Measurements from ENCODE around the gene FCRL2.

Gene FCRL2

GRCh38 chr1:157776971-157777391, at the start of gene FCRL2:
Gene FCRL2 (minus strand): TSS chr1:157777132. CDS start chr1:157777073, 59 bp downstream.
- Histone ChIP-seq H3K36me3 (ENCODE audit: control insufficient read depth in 2 of 2, insufficient read depth in 2 of 2, low read length in 2 of 2) (no peaks in the 10 kb centered on the region), H3K4me1 (ENCODE audit: control insufficient read depth, insufficient read depth, low read length) (no peaks in the 10 kb centered on the region), H3K27me3 (ENCODE audit: control insufficient read depth in 1 of 2, insufficient read depth in 2 of 2, low read length in 2 of 2) (no peaks in the 10 kb centered on the region), H3K9ac (ENCODE audit: low read length in 2 of 2) (no peak within 1 kb of the TSS), H3K9me3 (ENCODE audit: control insufficient read depth in 2 of 2, low read length in 2 of 2) (peaks cover 0 to 2% of the 10 kb centered on the region in 2 donors), H3K4me3 (ENCODE audit: low read length in 2 of 2) (no peak within 1 kb of the TSS), H3K27ac (ENCODE audit: low read length) (no peak within 1 kb of the TSS)

- no peak overlapping the region for H3K27ac ChIP-seq (ENCODE audit: low read length)
- no peak overlapping the region for H3K4me3 ChIP-seq (ENCODE audit: low read length in 2 of 2)
- H3K9me3 ChIP-seq (ENCODE audit: control insufficient read depth in 2 of 2, low read length in 2 of 2), result no peaks in the 10 kb centered on the region
- H3K27me3 ChIP-seq (ENCODE audit: control insufficient read depth in 1 of 2, insufficient read depth in 2 of 2, low read length in 2 of 2), result no peaks in the 10 kb centered on the region
- H3K36me3 ChIP-seq (ENCODE audit: control insufficient read depth in 2 of 2, insufficient read depth in 2 of 2, low read length in 2 of 2), result no peaks in the 10 kb centered on the region
- H3K9ac ChIP-seq (ENCODE audit: low read length in 2 of 2), result no peak overlapping the region
- H3K4me1 ChIP-seq (ENCODE audit: control insufficient read depth, insufficient read depth, low read length), result no peaks in the 10 kb centered on the region
These were observed 43.4 kb upstream of the FCRL2 start for GRCh38 chr1:157820299-157820698.

GRCh38 chr1:157819896-157820295, 43.0 kb upstream of the FCRL2 start, which contains the start of gene FCRL1:
Gene FCRL1 (minus strand): TSS chr1:157820120. CDS start chr1:157820037, 83 bp downstream.
- H3K9ac ChIP-seq (ENCODE audit: low read length in 2 of 2), result no peak within 1 kb of the TSS
- no peaks in the 10 kb centered on the region for H3K4me1 ChIP-seq (ENCODE audit: control insufficient read depth, insufficient read depth, low read length)
- no peaks in the 10 kb centered on the region for H3K27me3 ChIP-seq (ENCODE audit: control insufficient read depth in 1 of 2, insufficient read depth in 2 of 2, low read length in 2 of 2)
- H3K4me3 ChIP-seq (ENCODE audit: low read length in 2 of 2), result no peak within 1 kb of the TSS
- H3K27ac ChIP-seq (ENCODE audit: low read length), result no peak within 1 kb of the TSS
- H3K36me3 ChIP-seq (ENCODE audit: control insufficient read depth in 2 of 2, insufficient read depth in 2 of 2, low read length in 2 of 2), result no peaks in the 10 kb centered on the region
- H3K9me3 ChIP-seq (ENCODE audit: control insufficient read depth in 2 of 2, low read length in 2 of 2), result no peaks in the 10 kb centered on the region

GRCh38 chr1:157819215-157819614, 42.3 kb upstream of the FCRL2 start:
- H3K36me3 ChIP-seq (ENCODE audit: control insufficient read depth in 2 of 2, insufficient read depth in 2 of 2, low read length in 2 of 2), result no peaks in the 10 kb centered on the region
- no peak overlapping the region for H3K27ac ChIP-seq (ENCODE audit: low read length)
- no peaks in the 10 kb centered on the region for H3K27me3 ChIP-seq (ENCODE audit: control insufficient read depth in 1 of 2, insufficient read depth in 2 of 2, low read length in 2 of 2)
- no peak overlapping the region for H3K9ac ChIP-seq (ENCODE audit: low read length in 2 of 2)
- no peak overlapping the region for H3K4me3 ChIP-seq (ENCODE audit: low read length in 2 of 2)
- no peaks in the 10 kb centered on the region for H3K9me3 ChIP-seq (ENCODE audit: control insufficient read depth in 2 of 2, low read length in 2 of 2)
- no peaks in the 10 kb centered on the region for H3K4me1 ChIP-seq (ENCODE audit: control insufficient read depth, insufficient read depth, low read length)

GRCh38 chr1:157813269-157813668, 36.3 kb upstream of the FCRL2 start:
- Histone ChIP-seq H3K27me3 (ENCODE audit: control insufficient read depth in 1 of 2, insufficient read depth in 2 of 2, low read length in 2 of 2) (no peaks in the 10 kb centered on the region), H3K4me1 (ENCODE audit: control insufficient read depth, insufficient read depth, low read length) (no peaks in the 10 kb centered on the region), H3K27ac (ENCODE audit: low read length) (no peak overlapping the region), H3K4me3 (ENCODE audit: low read length in 2 of 2) (no peak overlapping the region), H3K9ac (ENCODE audit: low read length in 2 of 2) (no peak overlapping the region), H3K9me3 (ENCODE audit: control insufficient read depth in 2 of 2, low read length in 2 of 2) (peaks cover 3 to 12% of the 10 kb centered on the region in 2 donors), H3K36me3 (ENCODE audit: control insufficient read depth in 2 of 2, insufficient read depth in 2 of 2, low read length in 2 of 2) (no peaks in the 10 kb centered on the region)

GRCh38 chr1:157806431-157807149, 29.7 kb upstream of the FCRL2 start:
- Histone ChIP-seq H3K27ac (ENCODE audit: low read length) (no peak overlapping the region), H3K4me1 (ENCODE audit: control insufficient read depth, insufficient read depth, low read length) (no peaks in the 10 kb centered on the region), H3K9ac (ENCODE audit: low read length in 2 of 2) (no peak overlapping the region), H3K9me3 (ENCODE audit: control insufficient read depth in 2 of 2, low read length in 2 of 2) (no peaks in the 10 kb centered on the region), H3K36me3 (ENCODE audit: control insufficient read depth in 2 of 2, insufficient read depth in 2 of 2, low read length in 2 of 2) (no peaks in the 10 kb centered on the region), H3K27me3 (ENCODE audit: control insufficient read depth in 1 of 2, insufficient read depth in 2 of 2, low read length in 2 of 2) (no peaks in the 10 kb centered on the region), H3K4me3 (ENCODE audit: low read length in 2 of 2) (no peak overlapping the region)

GRCh38 chr1:157803851-157804250, 26.9 kb upstream of the FCRL2 start:
- Histone ChIP-seq H3K9me3 (ENCODE audit: control insufficient read depth in 2 of 2, low read length in 2 of 2) (no peaks in the 10 kb centered on the region), H3K4me3 (ENCODE audit: low read length in 2 of 2) (no peak overlapping the region), H3K9ac (ENCODE audit: low read length in 2 of 2) (no peak overlapping the region), H3K4me1 (ENCODE audit: control insufficient read depth, insufficient read depth, low read length) (no peaks in the 10 kb centered on the region), H3K27ac (ENCODE audit: low read length) (no peak overlapping the region), H3K36me3 (ENCODE audit: control insufficient read depth in 2 of 2, insufficient read depth in 2 of 2, low read length in 2 of 2) (no peaks in the 10 kb centered on the region), H3K27me3 (ENCODE audit: control insufficient read depth in 1 of 2, insufficient read depth in 2 of 2, low read length in 2 of 2) (no peaks in the 10 kb centered on the region)

- no peaks in the 10 kb centered on the region for H3K4me1 ChIP-seq (ENCODE audit: control insufficient read depth, insufficient read depth, low read length)
- no peak overlapping the region for H3K4me3 ChIP-seq (ENCODE audit: low read length in 2 of 2)
- no peaks in the 10 kb centered on the region for H3K9me3 ChIP-seq (ENCODE audit: control insufficient read depth in 2 of 2, low read length in 2 of 2)
- H3K9ac ChIP-seq (ENCODE audit: low read length in 2 of 2), result no peak overlapping the region
- H3K27ac ChIP-seq (ENCODE audit: low read length), result no peak overlapping the region
- no peaks in the 10 kb centered on the region for H3K27me3 ChIP-seq (ENCODE audit: control insufficient read depth in 1 of 2, insufficient read depth in 2 of 2, low read length in 2 of 2)
- no peaks in the 10 kb centered on the region for H3K36me3 ChIP-seq (ENCODE audit: control insufficient read depth in 2 of 2, insufficient read depth in 2 of 2, low read length in 2 of 2)
These were observed 23.1 kb upstream of the FCRL2 start for GRCh38 chr1:157799996-157800395.

GRCh38 chr1:157798211-157798610, 21.3 kb upstream of the FCRL2 start:
- H3K9me3 ChIP-seq (ENCODE audit: control insufficient read depth in 2 of 2, low read length in 2 of 2), result peaks cover 0 to 5% of the 10 kb centered on the region in 2 donors
- H3K9ac ChIP-seq (ENCODE audit: low read length in 2 of 2), result no peak overlapping the region
- no peaks in the 10 kb centered on the region for H3K4me1 ChIP-seq (ENCODE audit: control insufficient read depth, insufficient read depth, low read length)
- no peak overlapping the region for H3K27ac ChIP-seq (ENCODE audit: low read length)
- H3K4me3 ChIP-seq (ENCODE audit: low read length in 2 of 2), result no peak overlapping the region
- no peaks in the 10 kb centered on the region for H3K36me3 ChIP-seq (ENCODE audit: control insufficient read depth in 2 of 2, insufficient read depth in 2 of 2, low read length in 2 of 2)
- H3K27me3 ChIP-seq (ENCODE audit: control insufficient read depth in 1 of 2, insufficient read depth in 2 of 2, low read length in 2 of 2), result no peaks in the 10 kb centered on the region

- no peaks in the 10 kb centered on the region for H3K27me3 ChIP-seq (ENCODE audit: control insufficient read depth in 1 of 2, insufficient read depth in 2 of 2, low read length in 2 of 2)
- no peaks in the 10 kb centered on the region for H3K9me3 ChIP-seq (ENCODE audit: control insufficient read depth in 2 of 2, low read length in 2 of 2)
- no peak overlapping the region for H3K9ac ChIP-seq (ENCODE audit: low read length in 2 of 2)
- H3K36me3 ChIP-seq (ENCODE audit: control insufficient read depth in 2 of 2, insufficient read depth in 2 of 2, low read length in 2 of 2), result no peaks in the 10 kb centered on the region
- no peak overlapping the region for H3K27ac ChIP-seq (ENCODE audit: low read length)
- no peak overlapping the region for H3K4me3 ChIP-seq (ENCODE audit: low read length in 2 of 2)
- no peaks in the 10 kb centered on the region for H3K4me1 ChIP-seq (ENCODE audit: control insufficient read depth, insufficient read depth, low read length)
These were observed 8.3 kb upstream of the FCRL2 start for GRCh38 chr1:157785248-157785647.

GRCh38 chr1:157784801-157785200, 7.9 kb upstream of the FCRL2 start:
- Histone ChIP-seq H3K36me3 (ENCODE audit: control insufficient read depth in 2 of 2, insufficient read depth in 2 of 2, low read length in 2 of 2) (no peaks in the 10 kb centered on the region), H3K4me3 (ENCODE audit: low read length in 2 of 2) (no peak overlapping the region), H3K27me3 (ENCODE audit: control insufficient read depth in 1 of 2, insufficient read depth in 2 of 2, low read length in 2 of 2) (no peaks in the 10 kb centered on the region), H3K9me3 (ENCODE audit: control insufficient read depth in 2 of 2, low read length in 2 of 2) (no peaks in the 10 kb centered on the region), H3K27ac (ENCODE audit: low read length) (no peak overlapping the region), H3K4me1 (ENCODE audit: control insufficient read depth, insufficient read depth, low read length) (no peaks in the 10 kb centered on the region), H3K9ac (ENCODE audit: low read length in 2 of 2) (no peak overlapping the region)

All from stomach smooth muscle (tissue), 2 donors.